ENCODE results near the gene ROR1. TPM values are rescaled to one million over a fixed set of nuclear protein-coding genes. Genes with fewer than 3 reads are reported as not detected.
A peak's percentile ranks its signal among the peaks of the same experiment; 100 is the strongest.

ROR1 gene
- total and polyA plus RNA-seq, 4 donors, result 4.0 to 30.9 (median 11.4) TPM

DNA sequence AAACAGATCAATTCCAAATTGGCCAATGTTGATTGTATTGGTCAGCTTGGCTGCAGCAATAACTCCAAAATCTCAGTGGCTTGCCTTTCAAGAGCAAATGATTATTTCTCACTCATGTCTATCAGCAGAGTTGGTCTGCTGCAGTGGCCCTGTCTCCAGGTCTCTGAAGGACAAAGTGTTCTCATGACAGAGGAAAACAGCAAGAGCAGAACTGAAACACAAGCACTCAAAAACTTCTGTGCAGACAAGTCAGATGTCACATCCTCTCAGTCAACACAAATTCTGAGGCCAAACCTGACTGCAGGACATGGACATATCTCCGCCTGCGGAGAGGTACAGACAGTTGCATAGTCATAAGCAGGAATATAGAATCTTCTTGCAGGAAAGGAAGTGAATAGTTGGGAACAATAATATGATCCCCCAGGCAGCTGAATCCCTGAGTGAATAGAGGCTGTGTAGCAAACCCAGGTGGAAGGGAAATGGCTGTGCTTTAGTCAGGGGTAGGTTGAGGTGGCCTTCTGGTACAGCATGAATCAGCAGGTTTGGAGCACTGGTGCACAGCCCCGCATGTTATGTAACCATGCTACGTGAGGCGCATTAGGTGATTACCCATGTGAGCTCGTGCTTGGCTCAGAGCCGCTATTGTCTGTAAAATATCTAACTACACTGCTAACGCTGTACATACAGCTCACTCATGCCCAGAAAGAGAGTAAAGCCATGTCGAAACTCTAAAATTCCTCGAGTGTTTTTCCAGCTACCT, 412.5 kb downstream of the ROR1 start:
- Histone ChIP-seq H3K27ac (ENCODE audit: low read depth in 1 of 2, low read length in 2 of 2) (no peak overlapping the region), H3K36me3 (ENCODE audit: control insufficient read depth in 1 of 2, insufficient read depth in 2 of 2, low read length in 1 of 2) (no peaks in the 10 kb centered on the region), H3K27me3 (ENCODE audit: control insufficient read depth in 1 of 2, insufficient read depth in 2 of 2, low read length in 1 of 2) (no peaks in the 10 kb centered on the region), H3K4me1 (ENCODE audit: control insufficient read depth in 1 of 2, insufficient read depth in 2 of 2, low read length in 2 of 2) (no peaks in the 10 kb centered on the region), H3K4me3 (ENCODE audit: low read length in 2 of 2) (no peak overlapping the region), H3K9me3 (ENCODE audit: control insufficient read depth, low read length) (no peaks in the 10 kb centered on the region)
- intact Hi-C loops (cut with DNase I), result no loop called here
- no peak for ATAC-seq (ENCODE audit: low FRiP score)
- no peak for DNase-seq
- 59 to 70% methylated on average over 10 of the region's 10 CpGs for WGBS, 2 donors

DNA sequence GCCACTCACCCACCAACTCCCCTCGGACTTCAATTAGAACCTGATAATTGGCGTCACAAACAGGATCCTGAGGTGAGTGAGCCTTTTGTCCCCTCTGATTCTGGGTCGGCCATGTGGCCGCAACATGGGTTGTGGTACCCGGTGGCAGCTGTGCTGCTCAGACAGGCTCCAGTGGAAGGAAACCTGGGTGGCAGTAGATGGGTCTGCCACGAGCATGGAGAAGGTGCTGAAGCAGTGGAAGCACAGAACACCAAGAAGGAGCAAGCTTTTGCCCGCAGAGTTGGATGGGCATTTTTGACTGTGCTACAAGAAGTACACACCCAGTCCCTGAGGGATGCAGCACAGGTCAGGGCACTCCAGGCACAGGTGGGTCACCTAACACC, 413.1 kb downstream of the ROR1 start:
- Histone ChIP-seq H3K4me1 (ENCODE audit: control insufficient read depth in 1 of 2, insufficient read depth in 2 of 2, low read length in 2 of 2) (no peaks in the 10 kb centered on the region), H3K27me3 (ENCODE audit: control insufficient read depth in 1 of 2, insufficient read depth in 2 of 2, low read length in 1 of 2) (no peaks in the 10 kb centered on the region), H3K36me3 (ENCODE audit: control insufficient read depth in 1 of 2, insufficient read depth in 2 of 2, low read length in 1 of 2) (no peaks in the 10 kb centered on the region), H3K4me3 (ENCODE audit: low read length in 2 of 2) (no peak overlapping the region), H3K27ac (ENCODE audit: low read depth in 1 of 2, low read length in 2 of 2) (no peak overlapping the region), H3K9me3 (ENCODE audit: control insufficient read depth, low read length) (no peaks in the 10 kb centered on the region)
- ATAC-seq (ENCODE audit: low FRiP score) (no peak), DNase-seq (no peak)
- intact Hi-C loops (cut with DNase I), result no loop called here
- 77 to 82% methylated on average over 7 of the region's 7 CpGs for WGBS, 2 donors

DNA sequence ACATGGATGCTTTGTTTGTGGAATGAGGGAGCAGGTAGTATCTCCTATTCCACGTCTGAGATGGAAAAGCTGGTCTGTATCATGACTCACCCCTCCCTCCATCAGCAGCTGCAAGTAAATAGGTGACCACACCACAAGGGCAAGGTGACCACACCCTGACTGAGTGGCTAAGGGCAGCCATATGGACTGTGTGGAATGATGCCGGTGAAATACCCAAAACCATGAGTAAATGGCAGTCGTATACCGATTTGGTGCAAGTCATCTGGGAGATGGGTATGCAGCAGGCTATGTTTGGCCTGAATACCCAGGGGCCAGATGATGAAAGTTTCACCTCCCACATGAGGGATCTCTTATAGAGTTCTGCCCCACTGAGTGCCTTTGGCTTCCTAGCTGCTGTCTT, 413.8 kb downstream of the ROR1 start:
- no peak for ATAC-seq (ENCODE audit: low FRiP score)

DNA sequence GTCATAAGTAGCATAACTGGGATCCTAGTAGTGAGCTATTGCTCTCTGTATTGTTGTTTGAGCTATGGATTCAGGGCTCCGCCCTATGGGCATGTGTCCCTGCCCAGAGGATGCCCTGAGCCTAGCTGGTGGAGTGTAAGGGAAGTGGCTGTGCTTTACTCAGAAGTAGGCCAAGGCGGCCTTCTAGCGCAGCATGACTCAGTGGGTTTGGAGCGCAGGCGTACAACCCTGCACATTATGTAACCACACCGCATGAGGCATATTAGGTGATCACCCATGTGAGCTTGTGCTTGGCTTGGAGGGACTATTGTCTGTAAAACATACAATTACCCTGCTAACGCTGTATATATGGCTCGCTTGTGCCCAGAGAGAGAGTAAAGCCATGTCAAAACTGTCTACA, 418.5 kb downstream of the ROR1 start:
- no peaks in the 10 kb centered on the region for H3K36me3 ChIP-seq (ENCODE audit: control insufficient read depth in 1 of 2, insufficient read depth in 2 of 2, low read length in 1 of 2)
- ATAC-seq (ENCODE audit: low FRiP score) (no peak), DNase-seq (no peak)
- H3K27me3 ChIP-seq (ENCODE audit: control insufficient read depth in 1 of 2, insufficient read depth in 2 of 2, low read length in 1 of 2), result no peaks in the 10 kb centered on the region
- 97 to 99% methylated on average over 8 of the region's 8 CpGs for WGBS, 2 donors
- H3K27ac ChIP-seq (ENCODE audit: low read depth in 1 of 2, low read length in 2 of 2), result no peak overlapping the region
- intact Hi-C loops (cut with DNase I), result no loop called here
- no peak overlapping the region for H3K4me3 ChIP-seq (ENCODE audit: low read length in 2 of 2)
- no peaks in the 10 kb centered on the region for H3K9me3 ChIP-seq (ENCODE audit: control insufficient read depth, low read length)
- no peaks in the 10 kb centered on the region for H3K4me1 ChIP-seq (ENCODE audit: control insufficient read depth in 1 of 2, insufficient read depth in 2 of 2, low read length in 2 of 2)

More for the DNA sequence above, 413.8 kb downstream of the ROR1 start:
- no peak overlapping the region for H3K4me3 ChIP-seq (ENCODE audit: low read length in 2 of 2)
- no peak for DNase-seq
- H3K36me3 ChIP-seq (ENCODE audit: control insufficient read depth in 1 of 2, insufficient read depth in 2 of 2, low read length in 1 of 2), result no peaks in the 10 kb centered on the region
- intact Hi-C loops (cut with DNase I), result no loop called here
- no peaks in the 10 kb centered on the region for H3K4me1 ChIP-seq (ENCODE audit: control insufficient read depth in 1 of 2, insufficient read depth in 2 of 2, low read length in 2 of 2)
- WGBS, 2 donors, result 89 to 93% methylated on average over 4 of the region's 4 CpGs
- H3K9me3 ChIP-seq (ENCODE audit: control insufficient read depth, low read length), result no peaks in the 10 kb centered on the region
- no peaks in the 10 kb centered on the region for H3K27me3 ChIP-seq (ENCODE audit: control insufficient read depth in 1 of 2, insufficient read depth in 2 of 2, low read length in 1 of 2)
- no peak overlapping the region for H3K27ac ChIP-seq (ENCODE audit: low read depth in 1 of 2, low read length in 2 of 2)

DNA sequence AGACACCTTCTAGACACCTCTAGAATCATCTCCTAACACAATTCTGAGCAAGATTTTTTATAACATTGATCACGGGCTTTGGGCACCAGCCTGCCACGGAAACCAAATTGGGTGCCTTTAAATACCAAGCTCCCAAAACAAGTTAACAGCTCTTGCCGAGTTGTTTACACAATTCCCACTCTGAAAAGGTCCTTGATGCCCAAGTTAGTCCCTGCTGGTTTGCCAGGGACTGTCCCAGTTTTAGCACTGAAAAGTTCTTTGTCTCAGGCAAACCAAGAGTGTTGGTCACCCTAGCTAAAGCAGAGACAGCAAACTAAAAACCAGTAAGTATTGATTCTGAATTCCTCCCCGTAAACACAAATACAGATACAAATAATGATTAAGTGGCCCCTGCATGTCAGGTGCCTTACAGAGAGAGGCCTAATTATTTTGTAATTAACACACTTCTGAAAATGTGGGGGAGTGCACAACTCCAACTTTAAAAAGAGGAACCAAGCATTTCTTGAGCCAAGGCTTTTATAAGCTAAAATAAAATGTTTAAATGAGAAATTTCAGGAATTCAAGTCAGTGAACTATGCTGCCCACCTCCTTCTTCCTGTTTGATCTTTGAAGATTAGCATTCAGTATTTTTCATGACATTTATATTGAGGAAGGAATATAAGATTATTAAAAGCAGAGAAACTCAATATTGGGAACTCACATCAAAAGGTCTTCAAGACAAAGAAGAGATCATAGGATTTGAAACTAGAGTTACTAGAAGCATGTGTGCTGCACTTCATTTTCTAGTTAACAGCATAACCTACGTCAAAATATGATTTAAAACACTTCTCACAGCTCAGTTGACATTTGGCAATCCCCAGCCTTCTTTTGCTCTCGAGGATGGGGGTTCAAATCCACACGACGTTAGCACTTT, 420.6 kb downstream of the ROR1 start:
- Histone ChIP-seq H3K9me3 (ENCODE audit: control insufficient read depth, low read length) (no peaks in the 10 kb centered on the region), H3K4me1 (ENCODE audit: control insufficient read depth in 1 of 2, insufficient read depth in 2 of 2, low read length in 2 of 2) (no peaks in the 10 kb centered on the region), H3K4me3 (ENCODE audit: low read length in 2 of 2) (no peak overlapping the region), H3K27me3 (ENCODE audit: control insufficient read depth in 1 of 2, insufficient read depth in 2 of 2, low read length in 1 of 2) (no peaks in the 10 kb centered on the region), H3K27ac (ENCODE audit: low read depth in 1 of 2, low read length in 2 of 2) (peak overlapping the region in 1 of 2 donors; percentile 43), H3K36me3 (ENCODE audit: control insufficient read depth in 1 of 2, insufficient read depth in 2 of 2, low read length in 1 of 2) (no peaks in the 10 kb centered on the region)
- ATAC-seq (ENCODE audit: low FRiP score) (no peak), DNase-seq (no peak)
- WGBS, 2 donors, result 22 to 28% methylated on average over 8 of the region's 8 CpGs
- intact Hi-C loops (cut with DNase I), result no loop called here

DNA sequence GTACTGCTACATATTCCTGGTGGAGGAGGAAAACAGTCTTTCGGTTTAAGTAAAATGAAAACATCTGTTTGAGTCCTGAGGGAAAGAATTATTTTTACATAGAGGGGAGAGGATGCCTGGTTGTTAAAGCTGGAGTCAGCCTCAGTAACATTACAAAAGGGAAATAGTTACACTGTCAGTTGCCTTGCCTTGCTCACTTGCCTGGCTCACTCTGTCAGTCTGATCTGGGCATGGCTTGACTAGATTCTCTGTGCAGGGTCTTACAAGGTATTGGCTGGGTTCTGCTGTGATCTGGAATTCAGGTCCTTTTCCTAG, 421.2 kb downstream of the ROR1 start:
- DNase-seq (no peak), ATAC-seq (ENCODE audit: low FRiP score) (no peak)
- no peaks in the 10 kb centered on the region for H3K36me3 ChIP-seq (ENCODE audit: control insufficient read depth in 1 of 2, insufficient read depth in 2 of 2, low read length in 1 of 2)
- H3K4me3 ChIP-seq (ENCODE audit: low read length in 2 of 2), result no peak overlapping the region
- no peaks in the 10 kb centered on the region for H3K27me3 ChIP-seq (ENCODE audit: control insufficient read depth in 1 of 2, insufficient read depth in 2 of 2, low read length in 1 of 2)
- H3K4me1 ChIP-seq (ENCODE audit: control insufficient read depth in 1 of 2, insufficient read depth in 2 of 2, low read length in 2 of 2), result no peaks in the 10 kb centered on the region
- intact Hi-C loops (cut with DNase I), result no loop called here
- WGBS, 2 donors, result 4 to 16% methylated on average over 1 of the region's 1 CpG
- no peaks in the 10 kb centered on the region for H3K9me3 ChIP-seq (ENCODE audit: control insufficient read depth, low read length)
- peak overlapping the region in 1 of 2 donors; percentile 43 for H3K27ac ChIP-seq (ENCODE audit: low read depth in 1 of 2, low read length in 2 of 2)

DNA sequence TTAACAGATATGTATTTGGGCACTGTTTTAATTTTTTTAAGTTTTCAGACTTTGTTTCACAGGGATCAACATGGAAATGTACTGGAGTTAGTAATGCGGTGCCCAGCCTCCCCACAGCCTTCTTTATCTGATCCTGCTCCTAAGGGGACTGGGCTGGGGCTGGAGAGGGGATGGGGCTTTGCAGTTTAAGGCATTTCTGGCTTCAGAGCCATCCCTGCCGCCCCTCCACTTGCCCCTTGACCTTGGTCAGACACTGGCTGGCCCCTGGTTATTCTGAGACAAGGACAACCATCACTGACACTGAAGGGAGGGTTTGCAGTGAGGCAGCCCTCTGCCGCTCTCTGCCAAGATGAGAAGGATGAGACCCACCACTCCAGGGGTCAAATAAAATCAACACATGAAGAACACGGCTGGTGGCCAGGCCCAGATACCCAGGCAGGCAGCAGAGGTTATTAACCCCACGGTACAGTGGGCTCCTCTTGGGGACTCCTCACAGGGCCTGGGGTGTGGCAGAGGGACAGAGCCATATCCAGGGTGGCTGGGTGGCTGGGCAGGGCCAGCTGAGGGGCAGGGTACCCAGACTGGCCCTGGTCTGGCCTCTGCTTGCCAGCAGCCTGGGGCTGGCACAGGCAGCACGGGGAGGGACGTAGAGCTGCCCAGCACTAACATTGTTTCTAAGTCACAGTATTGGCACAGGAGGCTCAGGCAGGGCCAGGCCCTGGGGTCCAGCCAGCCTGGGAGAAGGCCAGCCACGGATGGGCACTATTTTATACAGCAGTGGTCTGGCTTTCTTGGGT, 422.5 kb downstream of the ROR1 start:
- Histone ChIP-seq H3K4me1 (ENCODE audit: control insufficient read depth in 1 of 2, insufficient read depth in 2 of 2, low read length in 2 of 2) (no peaks in the 10 kb centered on the region), H3K4me3 (ENCODE audit: low read length in 2 of 2) (no peak overlapping the region), H3K9me3 (ENCODE audit: control insufficient read depth, low read length) (no peaks in the 10 kb centered on the region), H3K36me3 (ENCODE audit: control insufficient read depth in 1 of 2, insufficient read depth in 2 of 2, low read length in 1 of 2) (no peaks in the 10 kb centered on the region), H3K27ac (ENCODE audit: low read depth in 1 of 2, low read length in 2 of 2) (peak overlapping the region in 1 of 2 donors; percentile 44), H3K27me3 (ENCODE audit: control insufficient read depth in 1 of 2, insufficient read depth in 2 of 2, low read length in 1 of 2) (no peaks in the 10 kb centered on the region)
- intact Hi-C loops (cut with DNase I), result no loop called here
- WGBS, 2 donors, result 27 to 28% methylated on average over 8 of the region's 8 CpGs
- peak; percentile 72 for ATAC-seq (ENCODE audit: low FRiP score)
- peak in 1 of 2 donors; percentile 48 for DNase-seq

DNA sequence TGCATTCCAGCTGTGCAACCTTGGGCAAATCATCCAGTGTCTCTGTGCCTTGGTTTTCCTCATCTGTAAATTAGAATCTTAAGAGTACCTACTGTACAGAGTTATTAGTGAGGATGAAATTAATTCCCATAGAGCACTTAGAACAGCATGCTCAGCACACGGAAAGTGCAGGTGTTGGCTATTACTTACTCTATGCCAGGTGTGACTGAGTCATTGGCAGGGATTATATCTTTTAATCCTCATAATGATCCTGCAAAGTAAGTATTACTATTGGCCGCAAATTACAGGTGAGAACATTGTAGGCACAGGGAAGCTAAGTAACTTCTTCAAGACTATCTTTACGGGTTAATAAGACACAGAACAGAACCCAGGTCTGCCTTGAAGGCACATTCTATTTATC, 423.3 kb downstream of the ROR1 start:
- H3K27ac ChIP-seq (ENCODE audit: low read depth in 1 of 2, low read length in 2 of 2), result no peak overlapping the region
- no peaks in the 10 kb centered on the region for H3K36me3 ChIP-seq (ENCODE audit: control insufficient read depth in 1 of 2, insufficient read depth in 2 of 2, low read length in 1 of 2)
- 88 to 90% methylated on average over 3 of the region's 3 CpGs for WGBS, 2 donors
- no peaks in the 10 kb centered on the region for H3K27me3 ChIP-seq (ENCODE audit: control insufficient read depth in 1 of 2, insufficient read depth in 2 of 2, low read length in 1 of 2)
- no peak for DNase-seq
- no peak overlapping the region for H3K4me3 ChIP-seq (ENCODE audit: low read length in 2 of 2)
- intact Hi-C loops (cut with DNase I), result no loop called here
- H3K9me3 ChIP-seq (ENCODE audit: control insufficient read depth, low read length), result no peaks in the 10 kb centered on the region
- ATAC-seq (ENCODE audit: low FRiP score), result no peak
- H3K4me1 ChIP-seq (ENCODE audit: control insufficient read depth in 1 of 2, insufficient read depth in 2 of 2, low read length in 2 of 2), result no peaks in the 10 kb centered on the region
